Vagina (tissue), 2 donors: Measurements from ENCODE around the gene CFAP99. TPM values are rescaled to one million over a fixed set of nuclear protein-coding genes. Genes with fewer than 3 reads are reported as not detected.

Experiments used
- DNase-seq, 2 donors: peaks; one replicate each; pipeline ENCODE4 v3.0.0-alpha.2; 2017; ENCODE audit errors: extremely low spot score in 2 of 2
- H3K27ac ChIP-seq: fragments of 200-600 bp; sonication (generic); one replicate; pipeline ENCODE4 v1.5.1; 2019
- H3K27me3 ChIP-seq: fragments of 200-600 bp; sonication (generic); one replicate; pipeline ENCODE4 v1.5.1; 2019
- H3K36me3 ChIP-seq, 2 donors: fragments of 200-600 bp; sonication (generic); one replicate each; pipeline ENCODE4 v1.5.1; 2017 to 2019
- H3K4me1 ChIP-seq: fragments of 200-600 bp; sonication (generic); one replicate; pipeline ENCODE4 v1.5.1; 2019
- H3K4me3 ChIP-seq, 2 donors: fragments of 200-600 bp; sonication (generic); 1 replicate in 1 of 2; 2 replicates in 1 of 2; pipeline ENCODE4 v1.5.1; 2016 to 2019
- H3K9me3 ChIP-seq: fragments of 200-600 bp; sonication (generic); one replicate; pipeline ENCODE4 v1.5.1; 2019
- CTCF ChIP-seq, 3 experiments: fragments of 450-650 bp in 2 of 3; fragments of 200-600 bp in 1 of 3; sonication (generic) in 1 of 3; IDR thresholded peaks; one replicate each; pipeline ENCODE4 v1.5.1; 2017 to 2019; ENCODE audit warnings: antibody characterized with exemption in 3 of 3, mild to moderate bottlenecking in 2 of 3, moderate library complexity in 2 of 3
- POLR2A ChIP-seq, 2 donors: fragments of 450-650 bp; IDR thresholded peaks; one replicate each; pipeline ENCODE4 v1.6.1; 2017; ENCODE audit warnings: antibody characterized with exemption in 2 of 2, mild to moderate bottlenecking in 2 of 2, moderate library complexity in 2 of 2
- POLR2AphosphoS5 ChIP-seq, 2 donors: sonication (generic); formaldehyde crosslinking; IDR thresholded peaks; one replicate each; pipeline ENCODE4 v1.9.0; 2017; ENCODE audit warnings: antibody characterized with exemption in 2 of 2, mild to moderate bottlenecking in 2 of 2, low read depth in 1 of 2; ENCODE audit not compliant: insufficient read depth in 1 of 2
- intact Hi-C: fragments of 100-400 bp; cut with DNase I; formaldehyde crosslinking; loops from one replicate; pipeline ENCODE4 v1.15.1; 2023
- total RNA-seq: library from RNA; depleted of rRNA; stranded (reverse); fragments of >200 nt; gene quantifications from one replicate; pipeline ENCODE4 v1.2.3, GENCODE V29; 2016

The CFAP99 gene
- total RNA-seq, 1 donor from 2014 or later: not detected

GRCh38 chr4:2457481-2458295 is 38.9 kb downstream of the CFAP99 start:
- Histone ChIP-seq H3K9me3 (no peaks in the 10 kb centered on the region), H3K36me3 (no peaks in the 10 kb centered on the region), H3K4me3 (no peak overlapping the region), H3K27ac (no peak overlapping the region), H3K4me1 (peaks cover 6% of the 10 kb centered on the region), H3K27me3 (no peaks in the 10 kb centered on the region)
- TF ChIP-seq CTCF (IDR thresholded peaks at IDR 0.05) (no peak), POLR2AphosphoS5 (IDR thresholded peaks at IDR 0.05; ENCODE audit: insufficient read depth in 1 of 2, low read depth in 1 of 2) (no peak), POLR2A (IDR thresholded peaks at IDR 0.05) (no peak)
- intact Hi-C loops: no loop called here
- DNase-seq: no peak

- DNase-seq: no peak
- TF ChIP-seq POLR2AphosphoS5 (IDR thresholded peaks at IDR 0.05; ENCODE audit: insufficient read depth in 1 of 2, low read depth in 1 of 2) (no peak), CTCF (IDR thresholded peaks at IDR 0.05) (no peak), POLR2A (IDR thresholded peaks at IDR 0.05) (no peak)
- H3K36me3 ChIP-seq: no peaks in the 10 kb centered on the region
- intact Hi-C loops: no loop called here
- no peak overlapping the region for H3K27ac ChIP-seq
- H3K4me3 ChIP-seq: no peak overlapping the region
- no peaks in the 10 kb centered on the region for H3K9me3 ChIP-seq
- no peaks in the 10 kb centered on the region for H3K27me3 ChIP-seq
- peaks cover 15% of the 10 kb centered on the region for H3K4me1 ChIP-seq
These were observed 40.1 kb downstream of the CFAP99 start for GRCh38 chr4:2458546-2459491.

- Histone ChIP-seq H3K27ac (no peak overlapping the region), H3K36me3 (no peaks in the 10 kb centered on the region), H3K9me3 (no peaks in the 10 kb centered on the region), H3K27me3 (no peaks in the 10 kb centered on the region), H3K4me1 (peaks cover 15% of the 10 kb centered on the region), H3K4me3 (no peak overlapping the region)
- TF ChIP-seq CTCF (IDR thresholded peaks at IDR 0.05) (no peak), POLR2AphosphoS5 (IDR thresholded peaks at IDR 0.05; ENCODE audit: insufficient read depth in 1 of 2, low read depth in 1 of 2) (no peak), POLR2A (IDR thresholded peaks at IDR 0.05) (no peak)
- intact Hi-C loops: no loop called here
- DNase-seq: no peak
These were observed 41.0 kb downstream of the CFAP99 start for GRCh38 chr4:2459589-2460349.

GRCh38 chr4:2461246-2461960 is 42.6 kb downstream of the CFAP99 start:
- no peak overlapping the region for H3K27ac ChIP-seq
- TF ChIP-seq POLR2AphosphoS5 (IDR thresholded peaks at IDR 0.05; ENCODE audit: insufficient read depth in 1 of 2, low read depth in 1 of 2) (no peak), POLR2A (IDR thresholded peaks at IDR 0.05) (no peak), CTCF (IDR thresholded peaks at IDR 0.05) (no peak)
- no peak for DNase-seq
- intact Hi-C loops: no loop called here
- no peaks in the 10 kb centered on the region for H3K36me3 ChIP-seq
- H3K9me3 ChIP-seq: no peaks in the 10 kb centered on the region
- H3K4me3 ChIP-seq: no peak overlapping the region
- H3K4me1 ChIP-seq: peaks cover 15% of the 10 kb centered on the region
- H3K27me3 ChIP-seq: no peaks in the 10 kb centered on the region
